ENCODE data around the gene WTIP.

DNA sequence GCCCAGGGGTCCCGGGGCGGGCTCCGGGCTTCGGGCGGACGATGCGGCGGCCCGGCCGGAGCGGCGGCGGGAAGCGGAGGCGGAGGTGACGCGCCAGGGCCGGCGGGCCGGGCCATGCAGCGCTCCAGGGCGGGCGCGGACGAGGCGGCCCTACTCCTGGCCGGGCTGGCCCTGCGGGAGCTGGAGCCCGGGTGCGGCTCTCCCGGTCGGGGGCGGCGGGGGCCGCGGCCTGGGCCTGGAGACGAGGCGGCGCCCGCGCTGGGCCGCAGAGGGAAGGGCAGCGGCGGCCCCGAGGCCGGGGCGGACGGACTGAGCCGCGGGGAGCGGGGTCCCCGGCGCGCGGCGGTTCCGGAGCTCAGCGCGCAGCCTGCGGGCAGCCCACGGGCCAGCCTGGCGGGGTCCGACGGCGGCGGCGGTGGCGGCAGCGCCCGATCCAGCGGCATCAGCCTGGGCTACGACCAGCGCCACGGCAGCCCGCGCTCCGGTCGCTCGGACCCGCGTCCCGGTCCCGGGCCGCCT is 362 bp downstream of the WTIP start:
- TF ChIP-seq, protein P1, sequence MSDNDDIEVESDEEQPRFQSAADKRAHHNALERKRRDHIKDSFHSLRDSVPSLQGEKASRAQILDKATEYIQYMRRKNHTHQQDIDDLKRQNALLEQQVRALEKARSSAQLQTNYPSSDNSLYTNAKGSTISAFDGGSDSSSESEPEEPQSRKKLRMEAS (IDR thresholded peaks at IDR 0.05), result 0 out of 2 replicates have a peak, but pooled peaks have one; percentile 18
- TF ChIP-seq TAF1 (IDR thresholded peaks at IDR 0.05; ENCODE audit: low read depth), result no peak
- TF ChIP-seq RAD21 (IDR thresholded peaks at IDR 0.05; ENCODE audit: low read depth), result no peak
- no peak for TF ChIP-seq TCF12 (IDR thresholded peaks at IDR 0.05; ENCODE audit: low read depth)
- TF ChIP-seq, protein P2, sequence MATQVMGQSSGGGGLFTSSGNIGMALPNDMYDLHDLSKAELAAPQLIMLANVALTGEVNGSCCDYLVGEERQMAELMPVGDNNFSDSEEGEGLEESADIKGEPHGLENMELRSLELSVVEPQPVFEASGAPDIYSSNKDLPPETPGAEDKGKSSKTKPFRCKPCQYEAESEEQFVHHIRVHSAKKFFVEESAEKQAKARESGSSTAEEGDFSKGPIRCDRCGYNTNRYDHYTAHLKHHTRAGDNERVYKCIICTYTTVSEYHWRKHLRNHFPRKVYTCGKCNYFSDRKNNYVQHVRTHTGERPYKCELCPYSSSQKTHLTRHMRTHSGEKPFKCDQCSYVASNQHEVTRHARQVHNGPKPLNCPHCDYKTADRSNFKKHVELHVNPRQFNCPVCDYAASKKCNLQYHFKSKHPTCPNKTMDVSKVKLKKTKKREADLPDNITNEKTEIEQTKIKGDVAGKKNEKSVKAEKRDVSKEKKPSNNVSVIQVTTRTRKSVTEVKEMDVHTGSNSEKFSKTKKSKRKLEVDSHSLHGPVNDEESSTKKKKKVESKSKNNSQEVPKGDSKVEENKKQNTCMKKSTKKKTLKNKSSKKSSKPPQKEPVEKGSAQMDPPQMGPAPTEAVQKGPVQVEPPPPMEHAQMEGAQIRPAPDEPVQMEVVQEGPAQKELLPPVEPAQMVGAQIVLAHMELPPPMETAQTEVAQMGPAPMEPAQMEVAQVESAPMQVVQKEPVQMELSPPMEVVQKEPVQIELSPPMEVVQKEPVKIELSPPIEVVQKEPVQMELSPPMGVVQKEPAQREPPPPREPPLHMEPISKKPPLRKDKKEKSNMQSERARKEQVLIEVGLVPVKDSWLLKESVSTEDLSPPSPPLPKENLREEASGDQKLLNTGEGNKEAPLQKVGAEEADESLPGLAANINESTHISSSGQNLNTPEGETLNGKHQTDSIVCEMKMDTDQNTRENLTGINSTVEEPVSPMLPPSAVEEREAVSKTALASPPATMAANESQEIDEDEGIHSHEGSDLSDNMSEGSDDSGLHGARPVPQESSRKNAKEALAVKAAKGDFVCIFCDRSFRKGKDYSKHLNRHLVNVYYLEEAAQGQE (IDR thresholded peaks at IDR 0.05; ENCODE audit: low read depth), result no peak
- no peak for TF ChIP-seq CEBPB (IDR thresholded peaks at IDR 0.05)
- TF ChIP-seq, protein P3, sequence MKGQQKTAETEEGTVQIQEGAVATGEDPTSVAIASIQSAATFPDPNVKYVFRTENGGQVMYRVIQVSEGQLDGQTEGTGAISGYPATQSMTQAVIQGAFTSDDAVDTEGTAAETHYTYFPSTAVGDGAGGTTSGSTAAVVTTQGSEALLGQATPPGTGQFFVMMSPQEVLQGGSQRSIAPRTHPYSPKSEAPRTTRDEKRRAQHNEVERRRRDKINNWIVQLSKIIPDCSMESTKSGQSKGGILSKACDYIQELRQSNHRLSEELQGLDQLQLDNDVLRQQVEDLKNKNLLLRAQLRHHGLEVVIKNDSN (IDR thresholded peaks at IDR 0.05), result no peak
- TF ChIP-seq FOXM1 (IDR thresholded peaks at IDR 0.05; ENCODE audit: borderline replicate concordance, low read depth), result no peak
